SJCRH30 (cell line): ENCODE results near the gene ATG10. TPM values are rescaled to one million over a fixed set of nuclear protein-coding genes. Genes with fewer than 3 reads are reported as not detected.

Experiments
- DNase-seq, 2 experiments: peaks; one replicate each; pipeline ENCODE4 v3.0.0-alpha.2; 2015 to 2020
- H3K27ac ChIP-seq: fragments of 250-450 bp; sonication (Bioruptor Pico); 2 replicates; pipeline ENCODE4 v1.5.1; 2020; ENCODE audit warnings: mild to moderate bottlenecking, moderate library complexity
- H3K27me3 ChIP-seq: fragments of 250-450 bp; sonication (Bioruptor Pico); 2 replicates; pipeline ENCODE4 v1.5.1; 2020; ENCODE audit warnings: mild to moderate bottlenecking, moderate library complexity
- H3K36me3 ChIP-seq: fragments of 250-450 bp; sonication (Bioruptor Pico); 2 replicates; pipeline ENCODE4 v1.5.1; 2020; ENCODE audit warnings: mild to moderate bottlenecking, moderate library complexity
- H3K4me1 ChIP-seq: fragments of 250-450 bp; sonication (Bioruptor Pico); 2 replicates; pipeline ENCODE4 v1.5.1; 2020; ENCODE audit warnings: mild to moderate bottlenecking, moderate library complexity
- H3K4me3 ChIP-seq: fragments of 250-450 bp; sonication (Bioruptor Pico); 2 replicates; pipeline ENCODE4 v1.5.1; 2020; ENCODE audit warnings: mild to moderate bottlenecking, moderate library complexity
- H3K9me3 ChIP-seq: fragments of 250-450 bp; sonication (Bioruptor Pico); replicated peaks from 2 replicates; pipeline ENCODE4 v1.5.1; 2020; ENCODE audit warnings: mild to moderate bottlenecking, moderate library complexity
- total RNA-seq: library from RNA; depleted of rRNA; stranded (reverse); fragments of >200 nt; shearing (Covaris generic); gene quantifications from 2 replicates; pipeline ENCODE4 v1.2.3, GENCODE V29; 2014

ATG10 gene
- total RNA-seq, 1 experiment from 2014 or later: 12.1 TPM

GRCh38 chr5:82211855-82212572 is 240.2 kb downstream of the ATG10 start:
- H3K27me3 ChIP-seq: no peaks in the 10 kb centered on the region
- H3K9me3 ChIP-seq: no peaks in the 10 kb centered on the region
- no peak overlapping the region for H3K4me3 ChIP-seq
- no peak overlapping the region for H3K27ac ChIP-seq
- H3K36me3 ChIP-seq: no peaks in the 10 kb centered on the region
- DNase-seq: no peak
- H3K4me1 ChIP-seq: no peaks in the 10 kb centered on the region

GRCh38 chr5:82217917-82218316 is 246.1 kb downstream of the ATG10 start:
- no peak overlapping the region for H3K4me3 ChIP-seq
- H3K4me1 ChIP-seq: no peaks in the 10 kb centered on the region
- H3K27me3 ChIP-seq: no peaks in the 10 kb centered on the region
- H3K9me3 ChIP-seq: no peaks in the 10 kb centered on the region
- no peak for DNase-seq
- no peaks in the 10 kb centered on the region for H3K36me3 ChIP-seq
- no peak overlapping the region for H3K27ac ChIP-seq

GRCh38 chr5:82218374-82219156 is 246.7 kb downstream of the ATG10 start:
- Histone ChIP-seq H3K4me1 (no peaks in the 10 kb centered on the region), H3K27ac (no peak overlapping the region), H3K9me3 (no peaks in the 10 kb centered on the region), H3K36me3 (no peaks in the 10 kb centered on the region), H3K27me3 (no peaks in the 10 kb centered on the region), H3K4me3 (no peak overlapping the region)
- no peak for DNase-seq

- Histone ChIP-seq H3K36me3 (no peaks in the 10 kb centered on the region), H3K27ac (no peak overlapping the region), H3K9me3 (no peaks in the 10 kb centered on the region), H3K27me3 (no peaks in the 10 kb centered on the region), H3K4me3 (no peak overlapping the region), H3K4me1 (no peaks in the 10 kb centered on the region)
- no peak for DNase-seq
Observed at GRCh38 chr5:82221020-82221419, 249.2 kb downstream of the ATG10 start.

GRCh38 chr5:82222597-82223574 is 251.1 kb downstream of the ATG10 start:
- H3K27ac ChIP-seq: no peak overlapping the region
- no peak overlapping the region for H3K4me3 ChIP-seq
- H3K9me3 ChIP-seq: no peaks in the 10 kb centered on the region
- no peak for DNase-seq
- H3K27me3 ChIP-seq: no peaks in the 10 kb centered on the region
- H3K36me3 ChIP-seq: no peaks in the 10 kb centered on the region
- no peaks in the 10 kb centered on the region for H3K4me1 ChIP-seq

- no peaks in the 10 kb centered on the region for H3K27me3 ChIP-seq
- DNase-seq: peak; percentile 56 to 86
- no peaks in the 10 kb centered on the region for H3K4me1 ChIP-seq
- no peaks in the 10 kb centered on the region for H3K36me3 ChIP-seq
- no peaks in the 10 kb centered on the region for H3K9me3 ChIP-seq
- H3K27ac ChIP-seq: no peak overlapping the region
- no peak overlapping the region for H3K4me3 ChIP-seq
Observed at GRCh38 chr5:82225525-82226172, 253.8 kb downstream of the ATG10 start.

- no peaks in the 10 kb centered on the region for H3K9me3 ChIP-seq
- H3K4me3 ChIP-seq: no peak overlapping the region
- no peaks in the 10 kb centered on the region for H3K36me3 ChIP-seq
- H3K27ac ChIP-seq: no peak overlapping the region
- DNase-seq: no peak
- no peaks in the 10 kb centered on the region for H3K27me3 ChIP-seq
- no peaks in the 10 kb centered on the region for H3K4me1 ChIP-seq
Observed at GRCh38 chr5:82234885-82235284, 263.1 kb downstream of the ATG10 start.

GRCh38 chr5:82244151-82244550 is 272.3 kb downstream of the ATG10 start:
- H3K4me1 ChIP-seq: no peaks in the 10 kb centered on the region
- H3K27ac ChIP-seq: no peak overlapping the region
- DNase-seq: no peak
- H3K4me3 ChIP-seq: no peak overlapping the region
- H3K9me3 ChIP-seq: no peaks in the 10 kb centered on the region; the same call in 1 of the 2 replicates
- no peaks in the 10 kb centered on the region for H3K27me3 ChIP-seq
- H3K36me3 ChIP-seq: no peaks in the 10 kb centered on the region; the same call in 1 of the 2 replicates

- Histone ChIP-seq H3K9me3 (no peaks in the 10 kb centered on the region; the same call in 1 of the 2 replicates), H3K4me1 (no peaks in the 10 kb centered on the region), H3K4me3 (no peak overlapping the region), H3K27me3 (no peaks in the 10 kb centered on the region), H3K27ac (no peak overlapping the region), H3K36me3 (no peaks in the 10 kb centered on the region; the same call in 1 of the 2 replicates)
- no peak for DNase-seq
Observed at GRCh38 chr5:82244854-82245635, 273.2 kb downstream of the ATG10 start.

GRCh38 chr5:82246960-82247574 is 275.2 kb downstream of the ATG10 start:
- H3K27ac ChIP-seq: no peak overlapping the region
- no peaks in the 10 kb centered on the region; the same call in 1 of the 2 replicates for H3K36me3 ChIP-seq
- H3K4me3 ChIP-seq: no peak overlapping the region
- no peaks in the 10 kb centered on the region for H3K4me1 ChIP-seq
- DNase-seq: no peak
- no peaks in the 10 kb centered on the region; the same call in 1 of the 2 replicates for H3K9me3 ChIP-seq
- H3K27me3 ChIP-seq: no peaks in the 10 kb centered on the region

- no peak for DNase-seq
- H3K36me3 ChIP-seq: no peaks in the 10 kb centered on the region
- no peak overlapping the region for H3K27ac ChIP-seq
- no peak overlapping the region for H3K4me3 ChIP-seq
- no peaks in the 10 kb centered on the region for H3K4me1 ChIP-seq
- H3K9me3 ChIP-seq: no peaks in the 10 kb centered on the region; the same call in 1 of the 2 replicates
- no peaks in the 10 kb centered on the region for H3K27me3 ChIP-seq
Observed at GRCh38 chr5:82252744-82253143, 280.9 kb downstream of the ATG10 start.

GRCh38 chr5:82255844-82256243 is 284.0 kb downstream of the ATG10 start:
- no peak overlapping the region for H3K27ac ChIP-seq
- no peaks in the 10 kb centered on the region for H3K36me3 ChIP-seq
- no peak for DNase-seq
- no peak overlapping the region for H3K4me3 ChIP-seq
- no peaks in the 10 kb centered on the region for H3K27me3 ChIP-seq
- H3K4me1 ChIP-seq: no peaks in the 10 kb centered on the region
- no peaks in the 10 kb centered on the region for H3K9me3 ChIP-seq

GRCh38 chr5:82257247-82257646 is 285.4 kb downstream of the ATG10 start:
- H3K4me1 ChIP-seq: no peaks in the 10 kb centered on the region
- H3K9me3 ChIP-seq: no peaks in the 10 kb centered on the region
- no peak for DNase-seq
- no peak overlapping the region for H3K27ac ChIP-seq
- no peak overlapping the region for H3K4me3 ChIP-seq
- no peaks in the 10 kb centered on the region for H3K27me3 ChIP-seq
- H3K36me3 ChIP-seq: no peaks in the 10 kb centered on the region
